DOHH2 (cell line): ENCODE measurements around the gene EPB41.

Experiments used
- H3F3A ChIP-seq: fragments of 200-600 bp; sonication (generic), shearing (Covaris generic); 2 replicates; pipeline ENCODE4 v1.6.0; 2016; ENCODE audit warnings: antibody characterized with exemption, mild to moderate bottlenecking; ENCODE audit not compliant: control insufficient read depth, insufficient read depth
- H3K27ac ChIP-seq: fragments of 200-600 bp; sonication (generic); 2 replicates; pipeline ENCODE4 v1.5.1; 2014; ENCODE audit warnings: low read depth, mild to moderate bottlenecking, low read length, moderate library complexity
- H3K27me3 ChIP-seq: fragments of 200-600 bp; sonication (generic); 2 replicates; pipeline ENCODE4 v1.6.1; 2014; ENCODE audit warnings: mild to moderate bottlenecking, low read length, mixed read lengths; ENCODE audit not compliant: control insufficient read depth
- H3K36me3 ChIP-seq: fragments of 200-600 bp; sonication (generic); 2 replicates; pipeline ENCODE4 v1.6.1; 2014; ENCODE audit warnings: mild to moderate bottlenecking, low read length, moderate library complexity, mixed read lengths; ENCODE audit not compliant: control insufficient read depth
- H3K4me1 ChIP-seq: fragments of 200-600 bp; sonication (generic); 2 replicates; pipeline ENCODE4 v1.6.1; 2014; ENCODE audit warnings: mild to moderate bottlenecking, low read length, mixed read lengths; ENCODE audit not compliant: control insufficient read depth
- H3K4me2 ChIP-seq: fragments of 200-600 bp; sonication (generic); 2 replicates; pipeline ENCODE4 v1.6.0; 2014; ENCODE audit warnings: mild to moderate bottlenecking, low read length, moderate library complexity
- H3K4me3 ChIP-seq: fragments of 200-600 bp; sonication (generic); 2 replicates; pipeline ENCODE4 v1.5.1; 2014; ENCODE audit warnings: mild to moderate bottlenecking, low read length, mixed read lengths
- H3K79me2 ChIP-seq: fragments of 200-600 bp; sonication (generic); 2 replicates; pipeline ENCODE4 v1.6.1; 2014; ENCODE audit warnings: mild to moderate bottlenecking, low read length, mixed read lengths; ENCODE audit not compliant: control insufficient read depth
- H3K9me2 ChIP-seq: fragments of 200-600 bp; sonication (generic); replicated peaks from 2 replicates; pipeline ENCODE4 v1.6.1; 2014; ENCODE audit warnings: mild to moderate bottlenecking, low read length, mixed read lengths; ENCODE audit not compliant: control insufficient read depth
- H3K9me3 ChIP-seq: fragments of 200-600 bp; sonication (generic); 2 replicates; pipeline ENCODE4 v1.6.1; 2014; ENCODE audit warnings: antibody characterized with exemption, low read length, mixed read lengths; ENCODE audit not compliant: control insufficient read depth, insufficient read depth
- H4K20me1 ChIP-seq: fragments of 200-600 bp; sonication (generic); 2 replicates; pipeline ENCODE4 v1.6.0; 2014; ENCODE audit warnings: low read depth, mild to moderate bottlenecking, antibody characterized with exemption, low read length, moderate library complexity; ENCODE audit not compliant: control insufficient read depth, insufficient read depth
- EZH2phosphoT487 ChIP-seq: fragments of 200-600 bp; sonication (generic); IDR thresholded peaks from 2 replicates; pipeline ENCODE4 v1.6.1; 2017; ENCODE audit warnings: borderline replicate concordance, mild to moderate bottlenecking, antibody characterized with exemption, low read length, moderate library complexity, mixed read lengths
- TF ChIP-seq, protein P1 (sequence below): fragments of 200-600 bp; sonication (generic); IDR thresholded peaks from one replicate; pipeline ENCODE4 v1.5.1; 2014; ENCODE audit warnings: antibody characterized with exemption, mild to moderate bottlenecking, low read depth, low read length; ENCODE audit not compliant: poor library complexity, severe bottlenecking

Gene EPB41

DNA sequence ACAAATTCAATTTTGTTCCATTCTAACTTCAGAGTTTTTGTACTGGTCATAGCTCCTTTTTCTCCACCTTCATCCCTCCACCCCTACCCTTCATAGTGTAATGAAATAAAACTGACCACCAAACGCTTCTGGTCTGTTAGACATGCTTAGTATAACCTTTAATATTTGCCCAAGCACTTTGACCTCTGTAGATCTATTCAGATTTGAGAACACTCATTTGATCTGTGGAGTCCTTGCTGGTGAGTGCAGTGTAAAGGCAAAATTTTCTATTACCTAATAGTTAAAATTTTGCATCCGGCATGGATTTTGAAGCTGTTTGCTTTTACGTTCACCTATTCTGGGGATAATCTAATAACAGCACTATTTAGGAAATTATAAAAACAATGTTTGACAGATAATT is 168.2 kb downstream of the EPB41 start:
- no peak overlapping the region for H3K4me2 ChIP-seq
- no peak for TF ChIP-seq EZH2phosphoT487
- TF ChIP-seq, protein P1, sequence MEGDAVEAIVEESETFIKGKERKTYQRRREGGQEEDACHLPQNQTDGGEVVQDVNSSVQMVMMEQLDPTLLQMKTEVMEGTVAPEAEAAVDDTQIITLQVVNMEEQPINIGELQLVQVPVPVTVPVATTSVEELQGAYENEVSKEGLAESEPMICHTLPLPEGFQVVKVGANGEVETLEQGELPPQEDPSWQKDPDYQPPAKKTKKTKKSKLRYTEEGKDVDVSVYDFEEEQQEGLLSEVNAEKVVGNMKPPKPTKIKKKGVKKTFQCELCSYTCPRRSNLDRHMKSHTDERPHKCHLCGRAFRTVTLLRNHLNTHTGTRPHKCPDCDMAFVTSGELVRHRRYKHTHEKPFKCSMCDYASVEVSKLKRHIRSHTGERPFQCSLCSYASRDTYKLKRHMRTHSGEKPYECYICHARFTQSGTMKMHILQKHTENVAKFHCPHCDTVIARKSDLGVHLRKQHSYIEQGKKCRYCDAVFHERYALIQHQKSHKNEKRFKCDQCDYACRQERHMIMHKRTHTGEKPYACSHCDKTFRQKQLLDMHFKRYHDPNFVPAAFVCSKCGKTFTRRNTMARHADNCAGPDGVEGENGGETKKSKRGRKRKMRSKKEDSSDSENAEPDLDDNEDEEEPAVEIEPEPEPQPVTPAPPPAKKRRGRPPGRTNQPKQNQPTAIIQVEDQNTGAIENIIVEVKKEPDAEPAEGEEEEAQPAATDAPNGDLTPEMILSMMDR, result no peak
- no peaks in the 10 kb centered on the region for H3K79me2 ChIP-seq
- H3K36me3 ChIP-seq, result peaks cover 3% of the 10 kb centered on the region; the same call in 1 of the 2 replicates
- no peak overlapping the region for H3K27ac ChIP-seq
- no peaks in the 10 kb centered on the region for H3K9me3 ChIP-seq
- no peak overlapping the region for H3K4me3 ChIP-seq
- no peaks in the 10 kb centered on the region for H3K4me1 ChIP-seq
- H3F3A ChIP-seq, result no peaks in the 10 kb centered on the region
- H3K9me2 ChIP-seq, result no peaks in the 10 kb centered on the region
- no peaks in the 10 kb centered on the region for H3K27me3 ChIP-seq
- H4K20me1 ChIP-seq, result no peaks in the 10 kb centered on the region

DNA sequence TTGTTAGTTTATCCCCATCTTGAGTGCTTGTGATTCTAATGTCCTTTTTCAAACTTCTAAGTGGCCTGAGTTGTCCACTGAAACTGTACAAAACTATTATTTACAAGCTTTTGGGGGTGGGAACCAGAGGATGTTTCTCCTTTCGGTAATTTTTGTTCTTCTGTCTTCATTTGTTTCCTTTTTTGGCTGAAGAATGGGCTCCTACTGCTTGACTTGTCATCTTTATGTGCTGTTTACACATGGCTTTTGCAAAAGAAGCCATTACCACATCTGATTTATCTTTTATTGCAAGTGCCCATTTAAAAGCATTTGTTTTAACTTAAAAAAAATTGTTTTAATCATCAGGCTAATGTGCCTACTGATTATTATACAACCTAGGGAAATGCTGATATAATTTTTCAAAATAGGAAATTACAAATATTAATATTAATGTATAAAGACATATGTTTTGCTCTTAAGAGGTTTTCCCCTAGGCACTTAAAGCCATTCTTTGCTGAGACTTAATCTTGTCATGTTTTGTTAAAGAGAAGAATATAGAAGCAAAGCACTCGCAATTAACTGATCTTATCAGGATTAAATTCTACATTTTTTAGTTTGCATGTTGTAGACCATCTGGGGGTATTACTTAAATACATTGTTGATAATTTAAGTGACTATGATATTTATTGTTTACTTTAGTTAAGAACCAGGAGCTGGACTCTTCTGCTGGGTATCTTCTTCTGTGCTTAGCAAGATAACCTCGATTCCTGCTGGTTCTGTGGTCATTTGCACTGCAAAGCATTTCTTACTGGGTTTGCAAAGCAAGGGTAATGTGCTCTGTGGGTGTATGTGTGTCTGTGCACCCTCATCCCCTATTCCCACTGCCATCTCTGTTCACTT is 169.2 kb downstream of the EPB41 start:
- Histone ChIP-seq H3F3A (no peaks in the 10 kb centered on the region), H3K27me3 (no peaks in the 10 kb centered on the region), H3K9me3 (no peaks in the 10 kb centered on the region), H3K4me3 (no peak overlapping the region), H4K20me1 (no peaks in the 10 kb centered on the region), H3K4me1 (no peaks in the 10 kb centered on the region), H3K79me2 (no peaks in the 10 kb centered on the region), H3K4me2 (no peak overlapping the region), H3K9me2 (no peaks in the 10 kb centered on the region), H3K36me3 (peaks cover 3% of the 10 kb centered on the region; the same call in 1 of the 2 replicates), H3K27ac (no peak overlapping the region)
- TF ChIP-seq EZH2phosphoT487, result no peak
- TF ChIP-seq, protein P1, result no peak

DNA sequence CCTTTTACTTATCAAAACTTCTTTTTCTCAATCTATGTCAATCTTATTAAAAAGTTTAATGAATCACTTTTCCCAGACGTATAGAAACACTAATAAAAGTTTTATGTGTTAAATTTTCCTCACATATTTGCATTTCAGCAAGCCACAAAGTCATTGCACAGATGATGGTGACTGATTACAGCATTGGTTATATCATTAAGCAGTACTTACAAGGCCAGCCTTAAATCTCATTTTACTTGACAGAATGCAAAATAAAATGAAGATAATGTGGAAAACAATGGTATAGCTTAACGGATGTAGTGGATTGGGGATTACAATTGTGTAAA is 169.8 kb downstream of the EPB41 start:
- Histone ChIP-seq H3K27me3 (no peaks in the 10 kb centered on the region), H3K4me3 (no peak overlapping the region), H3K79me2 (no peaks in the 10 kb centered on the region), H3K36me3 (peaks cover 3% of the 10 kb centered on the region; the same call in 1 of the 2 replicates), H3F3A (no peaks in the 10 kb centered on the region), H4K20me1 (no peaks in the 10 kb centered on the region), H3K9me3 (no peaks in the 10 kb centered on the region), H3K4me1 (no peaks in the 10 kb centered on the region), H3K4me2 (no peak overlapping the region), H3K9me2 (no peaks in the 10 kb centered on the region), H3K27ac (no peak overlapping the region)
- TF ChIP-seq EZH2phosphoT487, result no peak
- TF ChIP-seq, protein P1, result no peak
